Measurements from ENCODE around the gene PTPRH.

DNA sequence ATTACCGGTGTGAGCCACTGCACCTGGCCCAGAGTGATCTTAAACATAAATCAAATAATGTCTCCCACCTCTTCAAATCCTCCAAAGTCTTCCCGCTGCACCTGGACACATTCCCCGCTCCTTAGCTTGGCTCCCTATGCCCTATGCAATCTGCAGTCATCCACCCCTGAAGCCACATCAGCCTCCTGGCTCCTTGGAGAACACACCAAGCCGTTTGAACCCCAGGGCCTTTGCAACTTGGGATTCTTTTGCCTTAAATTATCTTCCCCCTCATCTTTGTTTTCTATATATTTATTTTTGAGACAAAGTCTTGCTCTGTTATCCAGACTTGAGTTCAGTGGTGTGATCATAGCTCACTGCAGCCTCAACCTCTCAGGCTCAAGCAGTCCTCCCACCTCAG is 40.2 kb downstream of the PTPRH start:
- TF ChIP-seq CTCF (IDR thresholded peaks at IDR 0.05) (no peak), ZFX (IDR thresholded peaks at IDR 0.05; ENCODE audit: borderline replicate concordance) (no peak)
